ENCODE results near the gene PARP16. TPM values are rescaled to one million over a fixed set of nuclear protein-coding genes. Genes with fewer than 3 reads are reported as not detected.

The PARP16 gene
- total RNA-seq, 1 donor = 16.9 TPM

DNA sequence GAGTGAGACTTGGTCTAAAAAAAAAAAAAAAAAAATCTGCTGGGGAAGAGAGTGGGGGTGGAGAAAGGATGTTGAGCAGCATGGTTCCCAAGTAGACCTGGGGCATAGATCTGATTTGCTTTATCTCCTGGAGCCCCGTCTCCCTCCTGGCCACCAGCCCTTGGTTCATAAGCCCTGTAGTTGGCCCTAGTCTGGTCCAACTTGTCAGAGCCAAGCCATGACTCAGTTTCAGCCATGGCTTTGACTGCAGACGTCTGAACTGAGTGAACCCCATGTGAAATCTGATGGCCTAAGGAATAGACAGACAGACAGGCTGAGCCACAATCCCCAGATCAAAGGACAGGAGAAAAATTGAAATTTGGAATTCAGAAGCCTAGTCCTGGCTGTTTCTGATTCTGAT is 73.4 kb downstream of the PARP16 start:
- Histone ChIP-seq H3K4me1 (ENCODE audit: insufficient read depth, low read length) (no peaks in the 10 kb centered on the region), H3K4me3 (ENCODE audit: low read length) (no peak overlapping the region), H3K27me3 (ENCODE audit: insufficient read depth, low read length) (no peaks in the 10 kb centered on the region), H3K9me3 (ENCODE audit: low read depth, low read length) (no peaks in the 10 kb centered on the region)

DNA sequence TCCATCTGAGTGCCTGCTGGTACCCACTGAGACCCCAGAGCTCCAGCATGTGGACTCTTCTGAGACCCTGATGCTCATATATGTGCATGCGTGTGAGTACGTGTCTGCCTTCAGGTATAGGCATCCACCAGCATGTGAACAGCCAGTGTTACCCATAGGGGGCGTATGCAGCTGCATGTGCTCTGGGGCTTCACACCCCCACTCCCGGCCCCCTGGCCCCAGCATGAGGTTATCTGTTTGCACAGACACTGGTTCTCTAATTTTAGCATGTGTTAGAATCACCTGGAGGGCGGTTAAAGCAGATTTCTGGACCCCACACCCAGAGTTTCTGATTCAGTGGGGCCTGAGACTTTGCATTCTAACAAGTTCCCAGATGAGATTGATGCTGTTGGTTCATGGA is 74.6 kb downstream of the PARP16 start:
- Histone ChIP-seq H3K9me3 (ENCODE audit: low read depth, low read length) (no peaks in the 10 kb centered on the region), H3K4me1 (ENCODE audit: insufficient read depth, low read length) (no peaks in the 10 kb centered on the region), H3K4me3 (ENCODE audit: low read length) (no peak overlapping the region), H3K27me3 (ENCODE audit: insufficient read depth, low read length) (no peaks in the 10 kb centered on the region)

DNA sequence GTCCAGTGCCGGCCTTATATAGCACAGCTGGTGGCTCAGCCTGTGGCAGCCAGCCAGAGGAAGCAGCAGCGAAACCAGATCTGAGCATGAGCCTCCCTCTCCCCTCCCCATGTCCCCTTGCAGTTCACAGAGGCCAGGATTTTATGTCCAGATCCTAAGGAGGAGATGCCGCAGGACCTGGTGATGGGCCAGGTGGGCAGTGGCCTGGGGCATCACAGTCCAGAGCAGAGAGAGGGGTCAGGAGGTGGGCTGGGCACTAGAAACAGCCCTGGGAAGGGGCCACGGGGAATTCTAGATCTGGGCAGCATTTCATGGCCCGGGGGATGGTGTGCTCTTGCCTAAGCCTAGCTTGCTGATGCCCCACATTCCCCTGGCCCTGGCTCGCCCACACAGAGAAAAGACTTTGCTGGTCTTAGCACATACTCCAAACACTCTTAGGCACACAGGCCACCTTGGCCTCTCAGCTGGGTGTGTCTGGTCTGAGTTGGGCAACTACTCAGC is 75.2 kb downstream of the PARP16 start:
- Histone ChIP-seq H3K4me1 (ENCODE audit: insufficient read depth, low read length) (no peaks in the 10 kb centered on the region), H3K9me3 (ENCODE audit: low read depth, low read length) (no peaks in the 10 kb centered on the region), H3K27me3 (ENCODE audit: insufficient read depth, low read length) (no peaks in the 10 kb centered on the region), H3K4me3 (ENCODE audit: low read length) (no peak overlapping the region)

DNA sequence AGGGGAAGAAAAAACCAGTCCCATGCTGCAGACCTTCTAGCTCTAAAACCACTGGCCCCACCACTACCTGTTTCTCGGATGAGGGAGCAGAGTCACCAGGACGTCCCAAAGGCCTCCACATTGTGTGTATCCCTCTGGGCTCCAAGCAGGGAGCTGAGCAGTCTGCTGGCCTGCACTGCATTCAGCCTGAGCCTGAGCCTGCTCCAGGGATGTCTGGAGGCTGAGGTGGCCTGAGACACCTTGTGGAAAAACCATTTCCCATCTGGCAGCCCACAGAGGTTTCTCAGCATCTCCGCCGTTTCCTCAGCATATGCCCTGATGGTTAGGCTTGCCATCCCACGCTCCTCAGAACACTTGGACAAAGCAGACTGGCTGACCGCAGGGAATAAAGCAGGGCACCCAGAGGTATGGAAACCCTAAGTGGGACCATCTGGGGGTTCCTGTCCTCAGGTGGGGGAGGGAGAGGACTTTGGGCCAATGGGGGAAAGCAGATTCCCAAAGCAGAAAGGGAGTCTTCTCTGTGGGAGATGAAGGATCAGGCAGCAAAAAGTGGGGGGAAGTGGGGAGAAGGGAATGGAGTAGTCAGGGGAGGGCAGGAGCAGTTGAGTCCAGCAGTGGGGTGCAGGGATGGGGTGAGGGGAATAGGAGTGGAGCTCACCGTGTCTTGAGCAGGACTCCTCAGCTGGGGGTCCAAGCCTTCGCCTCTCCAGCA is 75.8 kb downstream of the PARP16 start, which contains the start of gene CILP:
Gene CILP, minus strand, starts transcription at position 704 of the 712 bp plus-strand sequence. CDS start 1,718 bp downstream, outside the sequence.
- Histone ChIP-seq H3K9me3 (ENCODE audit: low read depth, low read length) (no peaks in the 10 kb centered on the region), H3K4me1 (ENCODE audit: insufficient read depth, low read length) (no peaks in the 10 kb centered on the region), H3K4me3 (ENCODE audit: low read length) (no peak within 1 kb of the TSS), H3K27me3 (ENCODE audit: insufficient read depth, low read length) (no peaks in the 10 kb centered on the region)

DNA sequence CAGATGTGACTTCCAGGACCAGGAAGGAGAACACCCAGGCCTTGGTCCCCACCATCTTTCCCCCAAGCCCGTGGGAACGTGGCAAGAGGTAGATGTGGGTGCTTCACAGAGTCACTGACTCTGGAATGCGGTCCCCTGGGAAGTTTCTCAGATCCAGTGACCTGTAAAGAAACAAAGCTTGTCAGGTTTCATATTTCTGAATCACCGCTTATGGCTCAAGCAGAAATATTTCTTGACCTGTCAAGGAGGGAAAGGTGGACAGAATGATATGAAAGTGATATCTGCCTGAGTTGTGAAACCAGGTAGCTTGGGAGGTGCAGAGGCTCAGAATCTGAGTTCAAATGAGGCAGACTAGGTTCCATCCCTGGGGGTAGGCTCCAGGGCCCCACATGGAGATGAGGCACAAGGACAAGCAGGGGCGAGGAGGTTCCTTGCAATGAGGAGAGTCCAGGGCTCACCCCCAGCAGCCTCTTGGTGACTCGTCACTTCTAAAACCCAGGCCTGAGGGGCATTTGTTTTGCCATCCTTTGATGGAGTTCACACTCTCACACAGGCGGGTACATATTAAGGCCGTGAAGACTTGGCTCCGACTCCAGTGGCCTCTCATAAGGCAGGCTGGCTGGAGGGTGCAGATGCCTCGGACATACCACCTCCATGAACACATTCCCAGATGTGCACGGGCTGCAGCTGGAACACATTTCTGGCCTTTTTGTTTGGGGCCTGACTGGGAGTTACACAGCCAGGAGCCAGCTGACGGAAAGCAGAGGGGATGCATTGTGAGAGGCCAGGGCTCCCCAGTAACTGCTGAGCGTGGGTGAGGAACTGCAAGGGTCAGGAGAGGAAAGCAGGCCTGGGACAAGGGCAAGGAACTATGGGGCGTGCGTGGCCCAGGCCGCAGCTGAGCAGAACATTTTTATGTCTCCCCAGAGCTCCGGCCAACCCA is 76.7 kb downstream of the PARP16 start:
- Histone ChIP-seq H3K27me3 (ENCODE audit: insufficient read depth, low read length) (no peaks in the 10 kb centered on the region), H3K4me3 (ENCODE audit: low read length) (no peak overlapping the region), H3K4me1 (ENCODE audit: insufficient read depth, low read length) (no peaks in the 10 kb centered on the region), H3K9me3 (ENCODE audit: low read depth, low read length) (no peaks in the 10 kb centered on the region)

DNA sequence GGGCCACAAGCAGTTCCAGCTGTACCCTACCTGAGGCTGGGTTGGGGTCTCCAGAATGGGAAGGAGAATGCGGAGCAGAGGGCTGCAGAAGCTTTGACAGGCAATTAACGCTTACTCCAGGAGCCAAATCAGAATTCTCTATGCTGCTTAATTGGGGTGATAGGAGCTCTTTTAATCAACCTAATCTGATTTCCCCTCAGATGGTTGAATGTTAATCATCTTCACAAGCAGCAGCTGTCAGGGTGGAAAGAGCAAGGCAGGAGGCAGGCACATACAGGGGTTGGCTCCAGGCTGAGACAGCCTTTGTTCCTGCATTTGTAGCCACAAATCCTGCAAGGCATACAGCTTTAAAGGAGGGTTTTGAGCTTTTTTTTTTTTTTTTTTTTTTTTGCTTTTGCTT is 78.0 kb downstream of the PARP16 start:
- H3K4me3 ChIP-seq (ENCODE audit: low read length) = no peak overlapping the region

More for the DNA sequence above, 78.0 kb downstream of the PARP16 start:
- Histone ChIP-seq H3K4me1 (ENCODE audit: insufficient read depth, low read length) (no peaks in the 10 kb centered on the region), H3K9me3 (ENCODE audit: low read depth, low read length) (no peaks in the 10 kb centered on the region), H3K27me3 (ENCODE audit: insufficient read depth, low read length) (no peaks in the 10 kb centered on the region)

Other genes with a start within 250 kb of the PARP16 start
- gene SLC51B, start 241.5 kb downstream of the PARP16 start, total RNA-seq = 0.10 TPM
- gene RASL12, start 218.9 kb downstream of the PARP16 start, total RNA-seq = not detected
- under 0.01 TPM for gene KBTBD13, start 210.1 kb downstream of the PARP16 start, total RNA-seq
- gene UBAP1L, start 171.7 kb downstream of the PARP16 start, total RNA-seq = 2.5 TPM
- gene PDCD7, start 153.1 kb downstream of the PARP16 start, total RNA-seq = 11.5 TPM
- 52.8 TPM for gene CLPX, start 101.5 kb downstream of the PARP16 start, total RNA-seq
- gene CILP, start 75.4 kb downstream of the PARP16 start, total RNA-seq = 0.21 TPM
- not detected for gene RNU5A-1, start 9.2 kb upstream of the PARP16 start, total RNA-seq
- gene RNU5B-1, start 17.8 kb upstream of the PARP16 start, total RNA-seq = not detected
- not detected for gene IGDCC3, start 91.1 kb upstream of the PARP16 start, total RNA-seq
- gene IGDCC4, start 136.1 kb upstream of the PARP16 start, total RNA-seq = under 0.01 TPM
- 51.1 TPM for gene DPP8, start 230.8 kb upstream of the PARP16 start, total RNA-seq
- 13.9 TPM for gene HACD3, start 243.6 kb upstream of the PARP16 start, total RNA-seq

Data from mononuclear cell (primary cell).